ENCODE measurements around the gene ITPK1. TPM values are rescaled to one million over a fixed set of nuclear protein-coding genes. Genes with fewer than 3 reads are reported as not detected.
A peak's percentile ranks its signal among the peaks of the same experiment; 100 is the strongest.

ITPK1 gene
- total RNA-seq, 1 experiment from 2014 or later = 66.2 TPM

DNA sequence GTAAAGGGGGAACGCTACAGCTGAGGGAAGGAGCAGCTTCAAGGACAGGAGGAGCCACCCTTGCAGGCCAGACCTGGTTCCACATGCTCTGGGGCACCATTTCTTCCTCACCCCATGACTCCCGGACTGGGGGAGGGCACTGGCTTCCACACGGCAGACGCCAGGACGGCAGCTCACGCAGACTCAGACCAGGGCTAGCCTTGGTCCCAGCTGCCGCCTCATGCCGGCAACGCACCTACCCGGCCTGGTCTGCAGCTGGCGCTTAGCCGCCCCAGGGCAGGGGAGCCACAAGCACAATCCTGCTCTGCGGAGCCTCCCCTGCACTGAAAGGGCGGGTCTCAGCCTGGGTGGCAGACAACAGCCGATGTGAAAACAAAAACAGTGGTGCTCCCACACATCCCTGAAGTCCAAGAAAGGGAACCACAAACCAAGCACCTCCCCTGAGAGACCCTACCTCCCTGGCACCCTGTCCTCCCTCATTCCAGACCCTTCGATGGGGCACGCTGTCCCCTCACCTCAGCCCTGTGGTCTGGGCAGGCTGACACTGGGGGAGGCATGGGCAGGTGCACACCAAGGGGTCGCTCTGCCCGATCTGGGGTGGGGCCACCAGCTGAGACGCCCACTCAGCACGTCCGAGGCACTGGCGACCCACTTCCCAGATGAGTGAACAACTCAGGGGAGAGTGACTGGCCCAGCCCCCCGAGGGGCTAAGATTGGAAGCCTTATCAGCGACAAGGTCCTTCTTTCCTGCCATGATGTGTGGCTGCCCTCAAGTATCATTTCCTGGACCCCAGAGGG is 127.8 kb downstream of the ITPK1 start:
- H2AFZ ChIP-seq (ENCODE audit: low read length) = no peak overlapping the region
- no TSS peak for BruUV-seq (replicated peaks)

GRCh38 chr14:92987148-92987570 is 128.6 kb downstream of the ITPK1 start:
- Histone ChIP-seq H3K4me1 (ENCODE audit: insufficient read depth, low read length) (peaks cover 31% of the 10 kb centered on the region), H3K9me2 (replicated peaks; ENCODE audit: low read length) (no peaks in the 10 kb centered on the region), H3K4me2 (ENCODE audit: low read length) (no peak overlapping the region), H3K27ac (ENCODE audit: low read length) (no peak overlapping the region), H4K20me1 (ENCODE audit: low read length) (no peaks in the 10 kb centered on the region), H3K79me2 (ENCODE audit: low read length) (no peaks in the 10 kb centered on the region), H3K27me3 (ENCODE audit: low read length) (no peaks in the 10 kb centered on the region), H3F3A (ENCODE audit: low read length, unreplicated experiment) (no peaks in the 10 kb centered on the region), H2AFZ (ENCODE audit: low read length) (no peak overlapping the region), H3K9me3 (ENCODE audit: low read length) (no peaks in the 10 kb centered on the region), H3K36me3 (ENCODE audit: low read depth, low read length) (no peaks in the 10 kb centered on the region), H3K9ac (ENCODE audit: low read length) (no peak overlapping the region), H3K4me3 (ENCODE audit: low read length) (no peak overlapping the region)
- ATAC-seq = no peak
- intact Hi-C loops (cut with micrococcal nuclease) = no loop called here
- CTCF ChIA-PET = interaction anchor here (0.7 kb wide), 1 partner anchor 126 kb away, joined by 5 read pairs; no protein-coding TSS in a partner anchor
- no TSS peak for BruUV-seq (replicated peaks)
- TF ChIP-seq EZH2 (IDR thresholded peaks at IDR 0.05; ENCODE audit: low read length, unreplicated experiment) = no peak
- TF ChIP-seq, protein P1, sequence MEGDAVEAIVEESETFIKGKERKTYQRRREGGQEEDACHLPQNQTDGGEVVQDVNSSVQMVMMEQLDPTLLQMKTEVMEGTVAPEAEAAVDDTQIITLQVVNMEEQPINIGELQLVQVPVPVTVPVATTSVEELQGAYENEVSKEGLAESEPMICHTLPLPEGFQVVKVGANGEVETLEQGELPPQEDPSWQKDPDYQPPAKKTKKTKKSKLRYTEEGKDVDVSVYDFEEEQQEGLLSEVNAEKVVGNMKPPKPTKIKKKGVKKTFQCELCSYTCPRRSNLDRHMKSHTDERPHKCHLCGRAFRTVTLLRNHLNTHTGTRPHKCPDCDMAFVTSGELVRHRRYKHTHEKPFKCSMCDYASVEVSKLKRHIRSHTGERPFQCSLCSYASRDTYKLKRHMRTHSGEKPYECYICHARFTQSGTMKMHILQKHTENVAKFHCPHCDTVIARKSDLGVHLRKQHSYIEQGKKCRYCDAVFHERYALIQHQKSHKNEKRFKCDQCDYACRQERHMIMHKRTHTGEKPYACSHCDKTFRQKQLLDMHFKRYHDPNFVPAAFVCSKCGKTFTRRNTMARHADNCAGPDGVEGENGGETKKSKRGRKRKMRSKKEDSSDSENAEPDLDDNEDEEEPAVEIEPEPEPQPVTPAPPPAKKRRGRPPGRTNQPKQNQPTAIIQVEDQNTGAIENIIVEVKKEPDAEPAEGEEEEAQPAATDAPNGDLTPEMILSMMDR (conservative IDR thresholded peaks at IDR 0.05; ENCODE audit: low read depth, low read length) = no peak
- DNase-seq = no peak
- POLR2A ChIA-PET (ENCODE audit: unreplicated experiment) = no interaction called here

More for the DNA sequence above, 127.8 kb downstream of the ITPK1 start:
- Histone ChIP-seq H4K20me1 (ENCODE audit: low read length) (no peaks in the 10 kb centered on the region), H3K36me3 (ENCODE audit: low read depth, low read length) (0 out of 2 replicates have a peak, but pooled peaks cover 2% of the 10 kb centered on the region), H3K4me3 (ENCODE audit: low read length) (no peak overlapping the region), H3K9me2 (replicated peaks; ENCODE audit: low read length) (no peaks in the 10 kb centered on the region), H3K9me3 (ENCODE audit: low read length) (no peaks in the 10 kb centered on the region), H3F3A (ENCODE audit: low read length, unreplicated experiment) (no peaks in the 10 kb centered on the region), H3K27ac (ENCODE audit: low read length) (no peak overlapping the region), H3K4me2 (ENCODE audit: low read length) (no peak overlapping the region), H3K9ac (ENCODE audit: low read length) (no peak overlapping the region), H3K4me1 (ENCODE audit: insufficient read depth, low read length) (peaks cover 26% of the 10 kb centered on the region), H3K79me2 (ENCODE audit: low read length) (no peaks in the 10 kb centered on the region), H3K27me3 (ENCODE audit: low read length) (no peaks in the 10 kb centered on the region)
- intact Hi-C loops (cut with micrococcal nuclease) = no loop called here
- ChIA-PET POLR2A (ENCODE audit: unreplicated experiment) (no interaction called here), CTCF (no interaction called here)
- ATAC-seq (no peak), DNase-seq (no peak)
- TF ChIP-seq EZH2 (IDR thresholded peaks at IDR 0.05; ENCODE audit: low read length, unreplicated experiment) (no peak), EZH2phosphoT487 (IDR thresholded peaks at IDR 0.05; ENCODE audit: borderline replicate concordance, low read length) (no peak)

- Histone ChIP-seq H3K4me3 (ENCODE audit: low read length) (no peak overlapping the region), H3K4me1 (ENCODE audit: insufficient read depth, low read length) (peaks cover 31% of the 10 kb centered on the region), H3K79me2 (ENCODE audit: low read length) (no peaks in the 10 kb centered on the region), H3K9ac (ENCODE audit: low read length) (no peak overlapping the region), H3K27me3 (ENCODE audit: low read length) (no peaks in the 10 kb centered on the region), H3K9me3 (ENCODE audit: low read length) (no peaks in the 10 kb centered on the region), H3K27ac (ENCODE audit: low read length) (peak overlapping the region; percentile 4; the same call in 1 of the 2 replicates), H3K4me2 (ENCODE audit: low read length) (peak overlapping the region; percentile 29), H3K36me3 (ENCODE audit: low read depth, low read length) (no peaks in the 10 kb centered on the region), H2AFZ (ENCODE audit: low read length) (no peak overlapping the region), H3F3A (ENCODE audit: low read length, unreplicated experiment) (no peaks in the 10 kb centered on the region), H3K9me2 (replicated peaks; ENCODE audit: low read length) (no peaks in the 10 kb centered on the region), H4K20me1 (ENCODE audit: low read length) (no peaks in the 10 kb centered on the region)
- BruUV-seq (replicated peaks) = no TSS peak
- intact Hi-C loops (cut with micrococcal nuclease) = no loop called here
- TF ChIP-seq EZH2 (IDR thresholded peaks at IDR 0.05; ENCODE audit: low read length, unreplicated experiment) = no peak
- TF ChIP-seq, protein P1 (conservative IDR thresholded peaks at IDR 0.05; ENCODE audit: low read depth, low read length) = no peak
- TF ChIP-seq EZH2phosphoT487 (IDR thresholded peaks at IDR 0.05; ENCODE audit: borderline replicate concordance, low read length) = no peak
- CTCF ChIA-PET = interaction anchor here (0.7 kb wide), 1 partner anchor 127 kb away, joined by 5 read pairs; no protein-coding TSS in a partner anchor
- DNase-seq = peak; percentile 86
- POLR2A ChIA-PET (ENCODE audit: unreplicated experiment) = no interaction called here
- ATAC-seq = peak; percentile 91
Observed at GRCh38 chr14:92986254-92987147, 129.2 kb downstream of the ITPK1 start.

Measured in PC-3 (cell line).